ENCODE measurements around the gene ZNF407. TPM values are rescaled to one million over a fixed set of nuclear protein-coding genes. Genes with fewer than 3 reads are reported as not detected.

ZNF407 gene
- total RNA-seq, 1 donor from 2014 or later, result 14.2 TPM

GRCh38 chr18:75010278-75010677 lies 412.6 kb downstream of the ZNF407 start:
- Mint-ChIP-seq H3K4me1 (ENCODE audit: unreplicated experiment) (no peaks in the 10 kb centered on the region), H3K9me3 (ENCODE audit: unreplicated experiment) (peaks cover 4% of the 10 kb centered on the region), H3K36me3 (ENCODE audit: unreplicated experiment) (no peaks in the 10 kb centered on the region), H3K27ac (ENCODE audit: unreplicated experiment) (no peak overlapping the region), H3K4me3 (ENCODE audit: unreplicated experiment) (no peak overlapping the region), H3K27me3 (ENCODE audit: unreplicated experiment) (no peaks in the 10 kb centered on the region)
- TF ChIP-seq, protein P1, sequence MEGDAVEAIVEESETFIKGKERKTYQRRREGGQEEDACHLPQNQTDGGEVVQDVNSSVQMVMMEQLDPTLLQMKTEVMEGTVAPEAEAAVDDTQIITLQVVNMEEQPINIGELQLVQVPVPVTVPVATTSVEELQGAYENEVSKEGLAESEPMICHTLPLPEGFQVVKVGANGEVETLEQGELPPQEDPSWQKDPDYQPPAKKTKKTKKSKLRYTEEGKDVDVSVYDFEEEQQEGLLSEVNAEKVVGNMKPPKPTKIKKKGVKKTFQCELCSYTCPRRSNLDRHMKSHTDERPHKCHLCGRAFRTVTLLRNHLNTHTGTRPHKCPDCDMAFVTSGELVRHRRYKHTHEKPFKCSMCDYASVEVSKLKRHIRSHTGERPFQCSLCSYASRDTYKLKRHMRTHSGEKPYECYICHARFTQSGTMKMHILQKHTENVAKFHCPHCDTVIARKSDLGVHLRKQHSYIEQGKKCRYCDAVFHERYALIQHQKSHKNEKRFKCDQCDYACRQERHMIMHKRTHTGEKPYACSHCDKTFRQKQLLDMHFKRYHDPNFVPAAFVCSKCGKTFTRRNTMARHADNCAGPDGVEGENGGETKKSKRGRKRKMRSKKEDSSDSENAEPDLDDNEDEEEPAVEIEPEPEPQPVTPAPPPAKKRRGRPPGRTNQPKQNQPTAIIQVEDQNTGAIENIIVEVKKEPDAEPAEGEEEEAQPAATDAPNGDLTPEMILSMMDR (IDR thresholded peaks at IDR 0.05), result no peak
- no peak for DNase-seq (ENCODE audit: extremely low spot score, unreplicated experiment)

DNA sequence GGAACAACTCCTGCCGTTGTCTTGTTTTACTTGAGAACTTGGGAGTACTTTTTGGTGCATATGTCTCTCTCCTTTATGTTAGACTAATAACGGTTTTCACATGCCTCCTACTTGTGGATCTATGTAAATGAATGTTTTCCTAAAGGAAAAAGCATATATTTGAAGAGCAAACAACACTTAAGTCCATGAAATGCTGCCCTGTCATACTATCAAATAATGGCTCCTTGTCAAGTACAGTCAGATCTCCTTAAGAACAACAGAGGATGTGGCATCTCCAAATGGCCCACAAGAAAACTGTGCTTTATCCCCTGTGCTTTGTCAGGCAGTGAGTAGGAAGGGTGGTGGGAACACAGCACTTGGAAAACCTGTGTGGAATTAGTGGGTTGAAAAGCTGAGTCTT lies 413.0 kb downstream of the ZNF407 start:
- DNase-seq (ENCODE audit: extremely low spot score, unreplicated experiment), result no peak
- Mint-ChIP-seq H3K27ac (ENCODE audit: unreplicated experiment) (no peak overlapping the region), H3K27me3 (ENCODE audit: unreplicated experiment) (no peaks in the 10 kb centered on the region), H3K9me3 (ENCODE audit: unreplicated experiment) (peaks cover 4% of the 10 kb centered on the region), H3K4me3 (ENCODE audit: unreplicated experiment) (no peak overlapping the region), H3K36me3 (ENCODE audit: unreplicated experiment) (no peaks in the 10 kb centered on the region), H3K4me1 (ENCODE audit: unreplicated experiment) (no peaks in the 10 kb centered on the region)
- TF ChIP-seq, protein P1 (IDR thresholded peaks at IDR 0.05), result no peak

GRCh38 chr18:75016025-75016717 lies 418.5 kb downstream of the ZNF407 start:
- H3K27me3 Mint-ChIP-seq (ENCODE audit: unreplicated experiment), result no peaks in the 10 kb centered on the region
- no peak overlapping the region for H3K4me3 Mint-ChIP-seq (ENCODE audit: unreplicated experiment)
- TF ChIP-seq, protein P1 (IDR thresholded peaks at IDR 0.05), result no peak
- H3K27ac Mint-ChIP-seq (ENCODE audit: unreplicated experiment), result no peak overlapping the region
- H3K9me3 Mint-ChIP-seq (ENCODE audit: unreplicated experiment), result no peaks in the 10 kb centered on the region
- no peak for DNase-seq (ENCODE audit: extremely low spot score, unreplicated experiment)
- no peaks in the 10 kb centered on the region for H3K4me1 Mint-ChIP-seq (ENCODE audit: unreplicated experiment)
- H3K36me3 Mint-ChIP-seq (ENCODE audit: unreplicated experiment), result no peaks in the 10 kb centered on the region

DNA sequence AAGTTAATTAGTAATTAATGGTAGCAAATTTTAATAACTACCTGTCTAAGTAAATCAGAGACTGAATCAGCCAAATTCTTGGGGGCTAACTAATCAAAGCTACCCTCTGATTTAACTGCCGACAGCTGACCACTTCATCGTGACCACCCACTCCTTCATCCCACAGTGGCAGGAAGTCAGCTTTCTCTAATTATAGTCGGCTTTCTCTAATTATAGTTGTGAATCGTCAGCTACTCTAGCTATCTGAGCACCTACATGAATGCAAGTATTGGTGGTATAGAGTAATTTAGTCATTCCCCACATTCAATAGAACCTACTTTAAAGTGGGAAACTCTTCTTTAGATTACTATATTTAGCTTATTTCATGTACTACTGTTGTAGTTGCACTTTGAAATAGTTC lies 425.8 kb downstream of the ZNF407 start:
- H3K9me3 Mint-ChIP-seq (ENCODE audit: unreplicated experiment), result no peaks in the 10 kb centered on the region
- no peak overlapping the region for H3K27ac Mint-ChIP-seq (ENCODE audit: unreplicated experiment)
- no peak overlapping the region for H3K4me3 Mint-ChIP-seq (ENCODE audit: unreplicated experiment)
- no peaks in the 10 kb centered on the region for H3K36me3 Mint-ChIP-seq (ENCODE audit: unreplicated experiment)
- H3K4me1 Mint-ChIP-seq (ENCODE audit: unreplicated experiment), result no peaks in the 10 kb centered on the region
- DNase-seq (ENCODE audit: extremely low spot score, unreplicated experiment), result no peak
- TF ChIP-seq, protein P1 (IDR thresholded peaks at IDR 0.05), result no peak
- H3K27me3 Mint-ChIP-seq (ENCODE audit: unreplicated experiment), result no peaks in the 10 kb centered on the region

DNA sequence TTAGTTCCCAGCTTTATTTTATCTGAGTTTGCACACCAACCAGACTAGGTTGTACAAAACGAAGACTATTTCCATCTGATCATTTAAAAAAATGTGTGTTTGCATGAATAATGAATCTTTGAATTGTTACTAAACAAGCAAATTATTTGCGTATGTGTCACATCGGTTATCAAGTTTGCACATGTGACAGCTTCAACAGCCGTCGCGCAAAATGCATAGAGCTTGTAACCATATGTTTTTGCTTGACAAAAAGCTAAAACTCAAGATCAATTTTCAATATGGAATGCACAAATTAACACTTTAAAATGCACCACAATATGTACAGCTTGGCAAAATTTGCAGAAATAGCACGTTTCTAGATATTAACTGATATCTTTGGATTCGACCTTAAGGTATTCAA lies 427.2 kb downstream of the ZNF407 start:
- H3K4me3 Mint-ChIP-seq (ENCODE audit: unreplicated experiment), result no peak overlapping the region

More for the DNA sequence above, 427.2 kb downstream of the ZNF407 start:
- Mint-ChIP-seq H3K27ac (ENCODE audit: unreplicated experiment) (no peak overlapping the region), H3K4me1 (ENCODE audit: unreplicated experiment) (no peaks in the 10 kb centered on the region), H3K36me3 (ENCODE audit: unreplicated experiment) (no peaks in the 10 kb centered on the region), H3K27me3 (ENCODE audit: unreplicated experiment) (no peaks in the 10 kb centered on the region), H3K9me3 (ENCODE audit: unreplicated experiment) (no peaks in the 10 kb centered on the region)
- no peak for DNase-seq (ENCODE audit: extremely low spot score, unreplicated experiment)
- TF ChIP-seq, protein P1 (IDR thresholded peaks at IDR 0.05), result no peak
